Stimulated activated CD8-positive, alpha-beta memory T cell treated with anti-CD3 and anti-CD28 coated beads, Interleukin-12 subunit alpha, Interleukin-12 subunit beta, amount 100 ng/mL, for 24 hours (primary cell): Measurements from ENCODE around the gene PLCZ1.
"Not testable (repeated sequence)": the region's sequence is repeated elsewhere in the genome, so short reads cannot be mapped to it uniquely, and the experiment has no call there.

Experiments
- DNase-seq: peaks from one replicate; pipeline ENCODE4 v3.0.0-alpha.2; 2020; ENCODE audit errors: extremely low read depth

PLCZ1 gene

GRCh38 chr12:18703321-18703720 is 34.5 kb downstream of the PLCZ1 start:
- DNase-seq, result no peak

GRCh38 chr12:18700271-18700670 is 37.5 kb downstream of the PLCZ1 start:
- no peak for DNase-seq

GRCh38 chr12:18696971-18697602 is 40.7 kb downstream of the PLCZ1 start:
- no peak for DNase-seq

- not testable (repeated sequence) for DNase-seq
Observed at GRCh38 chr12:18693986-18694385, 43.8 kb downstream of the PLCZ1 start.

GRCh38 chr12:18690653-18691052 is 47.2 kb downstream of the PLCZ1 start:
- no peak for DNase-seq

GRCh38 chr12:18689771-18690170 is 48.0 kb downstream of the PLCZ1 start:
- DNase-seq, result no peak

- no peak for DNase-seq
Observed at GRCh38 chr12:18684430-18684829, 53.4 kb downstream of the PLCZ1 start.

- DNase-seq, result no peak
Observed at GRCh38 chr12:18683327-18684013, 54.3 kb downstream of the PLCZ1 start.

GRCh38 chr12:18681818-18682217 is 56.0 kb downstream of the PLCZ1 start:
- no peak for DNase-seq

- no peak for DNase-seq
Observed at GRCh38 chr12:18676996-18677588, 60.7 kb downstream of the PLCZ1 start.

GRCh38 chr12:18676141-18676540 is 61.7 kb downstream of the PLCZ1 start:
- no peak for DNase-seq

- DNase-seq, result no peak
Observed at GRCh38 chr12:18658829-18659228, 79.0 kb downstream of the PLCZ1 start.

GRCh38 chr12:18658179-18658578 is 79.6 kb downstream of the PLCZ1 start:
- DNase-seq, result no peak

- DNase-seq, result no peak
Observed at GRCh38 chr12:18655351-18655750, 82.5 kb downstream of the PLCZ1 start.

- no peak for DNase-seq
Observed at GRCh38 chr12:18653465-18653864, 84.3 kb downstream of the PLCZ1 start.

- DNase-seq, result no peak
Observed at GRCh38 chr12:18652596-18652995, 85.2 kb downstream of the PLCZ1 start.

- DNase-seq, result no peak
Observed at GRCh38 chr12:18651525-18651924, 86.3 kb downstream of the PLCZ1 start.

- no peak for DNase-seq
Observed at GRCh38 chr12:18646286-18646890, 91.4 kb downstream of the PLCZ1 start.

- DNase-seq, result no peak
Observed at GRCh38 chr12:18644564-18644963, 93.2 kb downstream of the PLCZ1 start.

- no peak for DNase-seq
Observed at GRCh38 chr12:18643681-18644080, 94.1 kb downstream of the PLCZ1 start.

- no peak for DNase-seq
Observed at GRCh38 chr12:18640321-18640955, 97.4 kb downstream of the PLCZ1 start.

- DNase-seq, result no peak
Observed at GRCh38 chr12:18634382-18634781, 103.4 kb downstream of the PLCZ1 start.
